HepG2 (cell line): ENCODE results near the gene ABCA8. TPM values are rescaled to one million over a fixed set of nuclear protein-coding genes. Genes with fewer than 3 reads are reported as not detected.

Experiments used
- ATAC-seq: fragments of 200-7000 bp; cut with Tn5 transposase; 3 replicates; pipeline ENCODE4 v1.9.1; 2020; ENCODE audit warnings: mild to moderate bottlenecking, moderate library complexity
- Bru-seq: library from RNA; stranded (reverse); fragments of 400-500 nt; gene quantifications from one replicate; lab custom pipeline; 2021; lab: Mats Ljungman, UMichigan
- BruChase-seq, 2 experiments: library from RNA; stranded (reverse); fragments of 400-500 nt; gene quantifications; one replicate each; lab custom pipeline; 2021; lab: Mats Ljungman, UMichigan
- BruUV-seq: library from RNA; stranded (reverse); fragments of 400-500 nt; replicated peaks from 2 replicates; lab custom pipeline; 2021; lab: Mats Ljungman, UMichigan
- CTCF ChIA-PET: fragments of 300-600 bp; formaldehyde crosslinking; extraction: SDS; loops from one replicate; lab custom pipeline; 2021; ENCODE audit warnings: low total read pairs, inconsistent platforms, low intra/inter-chr PET ratio; lab: Yijun Ruan, JAX
- POLR2A ChIA-PET: fragments of 350-600 bp; sonication (Branson Sonifier 250); formaldehyde crosslinking; loops from one replicate; lab custom pipeline; 2020; ENCODE audit warnings: antibody characterized with exemption, inconsistent platforms; lab: Yijun Ruan, JAX
- DNase-seq: peaks from one replicate; pipeline ENCODE4 v3.0.0-alpha.2; 2015; ENCODE audit warnings: low spot score
- FAIRE-seq: peaks from 3 replicates; lab custom pipeline; 2011; peaks lifted over from hg19 to GRCh38; lab: Jason Lieb, UNC
- H2AFZ ChIP-seq: one replicate; pipeline ENCODE4 v1.6.1; 2011; ENCODE audit warnings: low read length, inconsistent platforms
- H3K27ac ChIP-seq: fragments of 300-600 bp; 3 replicates; pipeline ENCODE4 v1.8.0; 2011; ENCODE audit warnings: mixed run types, mild to moderate bottlenecking, mixed read lengths, low read length, inconsistent platforms; ENCODE audit not compliant: insufficient read depth; ENCODE audit errors: extremely low read length
- H3K27me3 ChIP-seq, 2 experiments: fragments of 200-600 bp in 1 of 2; 2 replicates in 1 of 2; 3 replicates in 1 of 2; pipeline versions ENCODE4 v1.6.0 to v1.8.0; 2011; ENCODE audit warnings: low read length in 2 of 2, mild to moderate bottlenecking in 2 of 2, moderate library complexity in 2 of 2, inconsistent platforms in 1 of 2; ENCODE audit not compliant: insufficient read depth in 2 of 2, control insufficient read depth in 1 of 2
- H3K36me3 ChIP-seq, 2 experiments: fragments of 200-600 bp in 1 of 2; replicated peaks in 1 of 2; 2 replicates in 1 of 2; 3 replicates in 1 of 2; pipeline versions ENCODE4 v1.5.1 to v1.8.0; 2011; ENCODE audit warnings: low read length in 2 of 2, inconsistent platforms in 1 of 2; ENCODE audit not compliant: insufficient read depth in 2 of 2, control insufficient read depth in 1 of 2
- H3K4me1 ChIP-seq: 2 replicates; pipeline ENCODE4 v1.5.1; 2012; ENCODE audit warnings: low read length, inconsistent platforms; ENCODE audit not compliant: insufficient read depth
- H3K4me2 ChIP-seq: 2 replicates; pipeline ENCODE4 v1.6.0; 2011; ENCODE audit warnings: low read depth, low read length, inconsistent platforms
- H3K4me3 ChIP-seq, 3 experiments: fragments of 200-600 bp in 1 of 3; sonication (generic), shearing (Covaris generic) in 1 of 3; replicated peaks in 1 of 3; 2 replicates each; pipeline ENCODE4 v1.5.1; 2011 to 2016; ENCODE audit warnings: low read length in 3 of 3, inconsistent platforms in 2 of 3, low read depth in 2 of 3, mild to moderate bottlenecking in 2 of 3, control low read depth in 1 of 3, mixed read lengths in 1 of 3; ENCODE audit not compliant: insufficient read depth in 1 of 3
- H3K79me2 ChIP-seq: one replicate; pipeline ENCODE4 v1.6.1; 2011; ENCODE audit warnings: low read length, inconsistent platforms; ENCODE audit not compliant: insufficient read depth
- H3K9ac ChIP-seq: 2 replicates; pipeline ENCODE4 v1.6.0; 2011; ENCODE audit warnings: mild to moderate bottlenecking, low read depth, low read length, inconsistent platforms; ENCODE audit not compliant: insufficient read depth
- H3K9me3 ChIP-seq: 2 replicates; pipeline ENCODE4 v1.5.1; 2012; ENCODE audit warnings: mild to moderate bottlenecking, low read length
- H4K20me1 ChIP-seq: 2 replicates; pipeline ENCODE4 v1.6.0; 2011; ENCODE audit warnings: inconsistent platforms, mild to moderate bottlenecking, low read length, moderate library complexity; ENCODE audit not compliant: insufficient read depth
- KDM2A ChIP-seq: sonication (generic); formaldehyde crosslinking; IDR thresholded peaks from 2 replicates; pipeline ENCODE4 v1.4.0; 2020; ENCODE audit warnings: low read depth, missing genetic modification reagents, borderline replicate concordance
- MED1 ChIP-seq: sonication (generic); formaldehyde crosslinking; IDR thresholded peaks from 2 replicates; pipeline ENCODE4 v1.4.0; 2020; ENCODE audit warnings: missing genetic modification reagents
- NFKB2 ChIP-seq: sonication (generic); formaldehyde crosslinking; IDR thresholded peaks from 2 replicates; pipeline ENCODE4 v1.4.0; 2020; ENCODE audit warnings: missing genetic modification reagents, borderline replicate concordance
- PLRG1 ChIP-seq: fragments of 450-650 bp; conservative IDR thresholded peaks from 2 replicates; pipeline ENCODE4 v1.6.1; 2016
- SMAD9 ChIP-seq: sonication (generic); formaldehyde crosslinking; IDR thresholded peaks from 2 replicates; pipeline ENCODE4 v1.5.1; 2020; ENCODE audit warnings: mild to moderate bottlenecking, missing genetic modification reagents
- SP140L ChIP-seq: sonication (generic); formaldehyde crosslinking; IDR thresholded peaks from 2 replicates; pipeline ENCODE4 v1.4.0; 2020; ENCODE audit warnings: missing genetic modification reagents, borderline replicate concordance
- WGBS: methylation state at CpG from one replicate; pipeline ENCODE4 v1.1.6; 2017; ENCODE audit warnings: low lambda C conversion rate; 5-methylcytosine and 5-hydroxymethylcytosine counted together
- in situ Hi-C: cut with HindIII; loops from 2 replicates; pipeline ENCODE4 v1.10.0; 2017; ENCODE audit warnings: low pct_unique_long_range_greater_than_20kb; ENCODE audit not compliant: extremely low pct_ligation_motif_present
- intact Hi-C: fragments of 100-400 bp; cut with micrococcal nuclease; formaldehyde crosslinking; loops from one replicate; pipeline ENCODE4 v1.10.0; 2022; ENCODE audit not compliant: unreplicated experiment
- long read RNA-seq, 2 experiments: library from RNA in 1 of 2; library from polyadenylated mRNA in 1 of 2; stranded (forward) in 1 of 2; unstranded in 1 of 2; transcript quantifications; one replicate each; pipeline ENCODE4 v2.0.0, GENCODE V29; 2019 to 2022
- polyA minus RNA-seq, 3 experiments: library from RNA; depleted of rRNA, polyadenylated mRNA; stranded (reverse); fragments of >200 nt; gene quantifications; 2 replicates each; pipeline ENCODE4 v1.2.3, GENCODE V29; 2011; ENCODE audit warnings: low replicate concordance in 1 of 3
- polyA plus RNA-seq, 8 experiments: library from polyadenylated mRNA; depleted of rRNA in 3 of 8; stranded (reverse) in 7 of 8; unstranded in 1 of 8; fragments of >200 nt; fragmentation: Illumina TruSeq in 4 of 8; extraction: Trizol in 4 of 8; gene quantifications; 2 replicates each; pipeline versions ENCODE4 v1.2.1 to v1.2.3, GENCODE V29; 2011 to 2016; ENCODE audit warnings: low read depth in 4 of 8, missing spikeins in 1 of 8, mixed read lengths in 1 of 8; ENCODE audit not compliant: insufficient read depth in 1 of 8
- total RNA-seq, 5 experiments: library from RNA; depleted of rRNA; stranded (reverse); fragments of >200 nt; fragmentation: Illumina TruSeq; extraction: Trizol; gene quantifications; 2 replicates each; pipeline ENCODE4 v1.2.3, GENCODE V29; 2016; ENCODE audit warnings: low read depth in 1 of 5
- TF ChIP-seq, protein P1 (sequence below): sonication (generic); formaldehyde crosslinking; conservative IDR thresholded peaks from 2 replicates; pipeline ENCODE4 v1.5.0; 2020; ENCODE audit warnings: missing genetic modification reagents
- TF ChIP-seq, protein P2 (sequence below): sonication (generic); formaldehyde crosslinking; IDR thresholded peaks from 2 replicates; pipeline ENCODE4 v1.5.1; 2020; ENCODE audit warnings: missing genetic modification reagents, mild to moderate bottlenecking, borderline replicate concordance

Gene ABCA8, protein sequence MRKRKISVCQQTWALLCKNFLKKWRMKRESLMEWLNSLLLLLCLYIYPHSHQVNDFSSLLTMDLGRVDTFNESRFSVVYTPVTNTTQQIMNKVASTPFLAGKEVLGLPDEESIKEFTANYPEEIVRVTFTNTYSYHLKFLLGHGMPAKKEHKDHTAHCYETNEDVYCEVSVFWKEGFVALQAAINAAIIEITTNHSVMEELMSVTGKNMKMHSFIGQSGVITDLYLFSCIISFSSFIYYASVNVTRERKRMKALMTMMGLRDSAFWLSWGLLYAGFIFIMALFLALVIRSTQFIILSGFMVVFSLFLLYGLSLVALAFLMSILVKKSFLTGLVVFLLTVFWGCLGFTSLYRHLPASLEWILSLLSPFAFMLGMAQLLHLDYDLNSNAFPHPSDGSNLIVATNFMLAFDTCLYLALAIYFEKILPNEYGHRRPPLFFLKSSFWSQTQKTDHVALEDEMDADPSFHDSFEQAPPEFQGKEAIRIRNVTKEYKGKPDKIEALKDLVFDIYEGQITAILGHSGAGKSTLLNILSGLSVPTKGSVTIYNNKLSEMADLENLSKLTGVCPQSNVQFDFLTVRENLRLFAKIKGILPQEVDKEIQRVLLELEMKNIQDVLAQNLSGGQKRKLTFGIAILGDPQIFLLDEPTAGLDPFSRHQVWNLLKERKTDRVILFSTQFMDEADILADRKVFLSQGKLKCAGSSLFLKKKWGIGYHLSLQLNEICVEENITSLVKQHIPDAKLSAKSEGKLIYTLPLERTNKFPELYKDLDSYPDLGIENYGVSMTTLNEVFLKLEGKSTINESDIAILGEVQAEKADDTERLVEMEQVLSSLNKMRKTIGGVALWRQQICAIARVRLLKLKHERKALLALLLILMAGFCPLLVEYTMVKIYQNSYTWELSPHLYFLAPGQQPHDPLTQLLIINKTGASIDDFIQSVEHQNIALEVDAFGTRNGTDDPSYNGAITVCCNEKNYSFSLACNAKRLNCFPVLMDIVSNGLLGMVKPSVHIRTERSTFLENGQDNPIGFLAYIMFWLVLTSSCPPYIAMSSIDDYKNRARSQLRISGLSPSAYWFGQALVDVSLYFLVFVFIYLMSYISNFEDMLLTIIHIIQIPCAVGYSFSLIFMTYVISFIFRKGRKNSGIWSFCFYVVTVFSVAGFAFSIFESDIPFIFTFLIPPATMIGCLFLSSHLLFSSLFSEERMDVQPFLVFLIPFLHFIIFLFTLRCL (N-terminal part only)
- total RNA-seq (2016; rRNA removed; fragmentation: Illumina TruSeq; extraction: Trizol) = 0.18 TPM in 1 of 2 replicates, not detected in the other
- total RNA-seq (2016; cell fraction: cytosol; rRNA removed; fragmentation: Illumina TruSeq; extraction: Trizol; ENCODE audit: low read depth) = 0.09 TPM in 1 of 2 replicates, not detected in the other
- 0.17 TPM in 1 of 2 replicates, not detected in the other for total RNA-seq (2016; cell fraction: insoluble cytoplasmic fraction; rRNA removed; fragmentation: Illumina TruSeq; extraction: Trizol)
- 0.14 and 0.22 TPM in 2 replicates for total RNA-seq (2016; cell fraction: membrane; rRNA removed; fragmentation: Illumina TruSeq; extraction: Trizol)
- total RNA-seq (2016; cell fraction: nucleus; rRNA removed; fragmentation: Illumina TruSeq; extraction: Trizol) = 0.50 and 0.53 TPM in 2 replicates
- 0.05 and 0.07 TPM in 2 replicates for polyA plus RNA-seq (2011; rRNA removed)
- polyA plus RNA-seq (2011; cell fraction: cytosol; rRNA removed) = 0.04 and 0.08 TPM in 2 replicates
- polyA plus RNA-seq (2011; cell fraction: nucleus; rRNA removed) = 0.29 and 0.33 TPM in 2 replicates
- polyA plus RNA-seq (2012) = 0.32 and 0.39 TPM in 2 replicates
- not detected in 2 replicates for polyA plus RNA-seq (2016; cell fraction: cytosol; fragmentation: Illumina TruSeq; extraction: Trizol; ENCODE audit: low read depth)
- polyA plus RNA-seq (2016; cell fraction: insoluble cytoplasmic fraction; fragmentation: Illumina TruSeq; extraction: Trizol; ENCODE audit: low read depth) = not detected in 2 replicates
- polyA plus RNA-seq (2016; cell fraction: membrane; fragmentation: Illumina TruSeq; extraction: Trizol; ENCODE audit: low read depth) = not detected in 2 replicates
- 0.33 and 0.92 TPM in 2 replicates for polyA plus RNA-seq (2016; cell fraction: nucleus; fragmentation: Illumina TruSeq; extraction: Trizol; ENCODE audit: insufficient read depth, low read depth)
- 1.2 TPM in 1 of 2 replicates, not detected in the other for polyA minus RNA-seq (2011; rRNA and poly(A)+ RNA removed; ENCODE audit: low replicate concordance)
- polyA minus RNA-seq (2011; cell fraction: cytosol; rRNA and poly(A)+ RNA removed) = not detected in 2 replicates
- polyA minus RNA-seq (2011; cell fraction: nucleus; rRNA and poly(A)+ RNA removed) = 0.50 and 0.52 TPM in 2 replicates
- Bru-seq, nascent RNA = percentile 15 among the genes with signal in this experiment
- percentile 12 among the genes with signal in this experiment for BruChase-seq, experiment 1, labeled RNA remaining after a 6-hour chase
- percentile 11 among the genes with signal in this experiment for BruChase-seq, experiment 2, labeled RNA remaining after a 2-hour chase
- long read RNA-seq, experiment 1 = 0 reads
- long read RNA-seq, experiment 2 = 0 reads

DNA sequence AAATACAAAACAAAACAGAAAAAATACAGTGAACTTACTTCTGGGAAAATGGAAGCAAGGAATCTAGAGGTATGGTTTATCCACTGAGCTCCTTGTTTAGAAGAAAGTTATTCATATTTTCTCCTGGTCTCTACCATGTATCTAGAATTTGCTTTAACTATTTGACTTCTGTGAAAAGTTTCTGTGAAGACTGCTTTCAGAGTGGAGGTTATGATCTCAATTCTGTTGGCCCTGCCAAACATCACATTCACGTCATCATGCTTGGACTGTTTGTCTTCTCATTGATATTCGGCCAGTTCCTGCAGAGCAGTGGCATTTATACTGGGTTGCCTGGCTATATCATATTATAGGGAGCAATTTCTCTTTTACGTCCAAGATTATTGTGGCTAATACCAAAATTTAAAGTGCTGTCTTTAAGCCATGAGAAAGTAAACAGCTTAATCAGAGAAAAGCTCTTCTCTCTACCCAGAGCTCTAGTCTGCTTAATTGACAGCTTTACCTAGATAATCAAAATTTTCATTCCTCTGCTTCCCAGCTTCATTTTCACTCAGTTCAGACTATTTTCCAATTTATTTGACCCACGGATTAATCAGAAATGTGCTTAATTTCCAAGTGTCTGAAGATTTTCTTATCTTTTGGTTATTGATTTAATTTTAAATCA lies at the start of gene ABCA8:
Gene ABCA8, minus strand, starts transcription at position 212 of the 661 bp plus-strand sequence. CDS start 13,358 bp downstream, outside the sequence.
- Histone ChIP-seq H2AFZ (no peak within 1 kb of the TSS), H4K20me1 (no peaks in the 10 kb centered on the region), H3K4me2 (no peak within 1 kb of the TSS), H3K36me3 (no peaks in the 10 kb centered on the region), H3K27me3 (no peaks in the 10 kb centered on the region), H3K4me1 (no peaks in the 10 kb centered on the region), H3K9ac (no peak within 1 kb of the TSS), H3K27ac (no peak within 1 kb of the TSS), H3K4me3 (no peak within 1 kb of the TSS), H3K79me2 (no peaks in the 10 kb centered on the region), H3K9me3 (no peaks in the 10 kb centered on the region)
- ATAC-seq = no peak
- intact Hi-C loops (no loop called here), in situ Hi-C loops (no loop called here)
- 67% methylated on average over 4 of the region's 4 CpGs for WGBS
- TF ChIP-seq KDM2A (no peak), NFKB2 (CRISPR knock-in tag) (no peak), MED1 (CRISPR knock-in tag) (no peak), SMAD9 (CRISPR knock-in tag) (no peak), SP140L (no peak), PLRG1 (no peak)
- TF ChIP-seq, protein P1, sequence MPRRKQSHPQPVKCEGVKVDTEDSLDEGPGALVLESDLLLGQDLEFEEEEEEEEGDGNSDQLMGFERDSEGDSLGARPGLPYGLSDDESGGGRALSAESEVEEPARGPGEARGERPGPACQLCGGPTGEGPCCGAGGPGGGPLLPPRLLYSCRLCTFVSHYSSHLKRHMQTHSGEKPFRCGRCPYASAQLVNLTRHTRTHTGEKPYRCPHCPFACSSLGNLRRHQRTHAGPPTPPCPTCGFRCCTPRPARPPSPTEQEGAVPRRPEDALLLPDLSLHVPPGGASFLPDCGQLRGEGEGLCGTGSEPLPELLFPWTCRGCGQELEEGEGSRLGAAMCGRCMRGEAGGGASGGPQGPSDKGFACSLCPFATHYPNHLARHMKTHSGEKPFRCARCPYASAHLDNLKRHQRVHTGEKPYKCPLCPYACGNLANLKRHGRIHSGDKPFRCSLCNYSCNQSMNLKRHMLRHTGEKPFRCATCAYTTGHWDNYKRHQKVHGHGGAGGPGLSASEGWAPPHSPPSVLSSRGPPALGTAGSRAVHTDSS (CRISPR knock-in tag) = no peak
- TF ChIP-seq, protein P2, sequence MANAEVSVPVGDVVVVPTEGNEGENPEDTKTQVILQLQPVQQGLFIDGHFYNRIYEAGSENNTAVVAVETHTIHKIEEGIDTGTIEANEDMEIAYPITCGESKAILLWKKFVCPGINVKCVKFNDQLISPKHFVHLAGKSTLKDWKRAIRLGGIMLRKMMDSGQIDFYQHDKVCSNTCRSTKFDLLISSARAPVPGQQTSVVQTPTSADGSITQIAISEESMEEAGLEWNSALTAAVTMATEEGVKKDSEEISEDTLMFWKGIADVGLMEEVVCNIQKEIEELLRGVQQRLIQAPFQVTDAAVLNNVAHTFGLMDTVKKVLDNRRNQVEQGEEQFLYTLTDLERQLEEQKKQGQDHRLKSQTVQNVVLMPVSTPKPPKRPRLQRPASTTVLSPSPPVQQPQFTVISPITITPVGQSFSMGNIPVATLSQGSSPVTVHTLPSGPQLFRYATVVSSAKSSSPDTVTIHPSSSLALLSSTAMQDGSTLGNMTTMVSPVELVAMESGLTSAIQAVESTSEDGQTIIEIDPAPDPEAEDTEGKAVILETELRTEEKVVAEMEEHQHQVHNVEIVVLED (CRISPR knock-in tag) = no peak
- no peak for DNase-seq
- ChIA-PET CTCF (no interaction called here), POLR2A (no interaction called here)
- FAIRE-seq = no peak
- BruUV-seq = no TSS peak
